PC-3 (cell line): ENCODE data around the gene MGAT4A. TPM values are rescaled to one million over a fixed set of nuclear protein-coding genes. Genes with fewer than 3 reads are reported as not detected.
A peak's percentile ranks its signal among the peaks of the same experiment; 100 is the strongest.

Experiments
- ATAC-seq: fragments of 200-7000 bp; cut with Tn5 transposase; 2 replicates; pipeline ENCODE4 v1.9.1; 2020; ENCODE audit warnings: mild to moderate bottlenecking, moderate library complexity
- BruUV-seq: library from RNA; stranded (reverse); fragments of 400-500 nt; replicated peaks from 2 replicates; lab custom pipeline; 2021; lab: Mats Ljungman, UMichigan
- CTCF ChIA-PET: fragments of 300-600 bp; sonication (Branson Sonifier 250); formaldehyde crosslinking; loops from one replicate; lab custom pipeline; 2022; ENCODE audit warnings: antibody characterized with exemption; lab: Charles Lee
- POLR2A ChIA-PET: fragments of 300-600 bp; sonication (Branson Sonifier 250); formaldehyde crosslinking; loops from one replicate; lab custom pipeline; 2022; ENCODE audit warnings: antibody characterized with exemption; ENCODE audit not compliant: unreplicated experiment; lab: Charles Lee
- DNase-seq: peaks from one replicate; pipeline ENCODE4 v3.0.0-alpha.2; 2015
- H2AFZ ChIP-seq: fragments of 300-600 bp; sonication (generic); 2 replicates; pipeline ENCODE4 v1.6.0; 2016; ENCODE audit warnings: antibody characterized with exemption, low read length
- H3F3A ChIP-seq: fragments of 300-600 bp; sonication (generic); one replicate; pipeline ENCODE4 v1.6.0; 2017; ENCODE audit warnings: antibody characterized with exemption, low read length, control low read depth, mild to moderate bottlenecking; ENCODE audit not compliant: unreplicated experiment
- H3K27ac ChIP-seq: fragments of 300-600 bp; sonication (generic); 2 replicates; pipeline ENCODE4 v1.5.1; 2016; ENCODE audit warnings: mild to moderate bottlenecking, low read length
- H3K27me3 ChIP-seq: fragments of 300-600 bp; sonication (generic); 2 replicates; pipeline ENCODE4 v1.6.1; 2016; ENCODE audit warnings: low read length, mixed read lengths
- H3K36me3 ChIP-seq: fragments of 300-600 bp; sonication (generic); 2 replicates; pipeline ENCODE4 v1.6.1; 2016; ENCODE audit warnings: low read depth, mixed run types, low read length, mixed read lengths
- H3K4me1 ChIP-seq: fragments of 300-600 bp; sonication (generic); 2 replicates; pipeline ENCODE4 v1.5.1; 2016; ENCODE audit warnings: low read length; ENCODE audit not compliant: insufficient read depth
- H3K4me2 ChIP-seq: fragments of 300-600 bp; sonication (generic); 2 replicates; pipeline ENCODE4 v1.6.0; 2016; ENCODE audit warnings: low read length
- H3K4me3 ChIP-seq: fragments of 300-600 bp; sonication (generic); 2 replicates; pipeline ENCODE4 v1.5.1; 2016; ENCODE audit warnings: mild to moderate bottlenecking, low read length, mixed read lengths
- H3K79me2 ChIP-seq: fragments of 300-600 bp; sonication (generic); 2 replicates; pipeline ENCODE4 v1.6.1; 2017; ENCODE audit warnings: low read length, mixed read lengths
- H3K9ac ChIP-seq: fragments of 300-600 bp; sonication (generic); 2 replicates; pipeline ENCODE4 v1.6.0; 2016; ENCODE audit warnings: mild to moderate bottlenecking, low read length
- H3K9me2 ChIP-seq: fragments of 300-600 bp; sonication (generic); replicated peaks from 2 replicates; pipeline ENCODE4 v1.6.1; 2016; ENCODE audit warnings: mixed run types, low read length, mixed read lengths
- H3K9me3 ChIP-seq: fragments of 300-600 bp; sonication (generic); 2 replicates; pipeline ENCODE4 v1.6.1; 2016; ENCODE audit warnings: low read length, mixed read lengths
- H4K20me1 ChIP-seq: fragments of 300-600 bp; sonication (generic); 2 replicates; pipeline ENCODE4 v1.6.1; 2016; ENCODE audit warnings: low read length, mixed read lengths
- EZH2 ChIP-seq: fragments of 300-600 bp; sonication (generic); IDR thresholded peaks from one replicate; pipeline ENCODE4 v1.6.1; 2017; ENCODE audit warnings: antibody characterized with exemption, mild to moderate bottlenecking, low read length; ENCODE audit not compliant: unreplicated experiment
- EZH2phosphoT487 ChIP-seq: fragments of 300-600 bp; sonication (generic); IDR thresholded peaks from 2 replicates; pipeline ENCODE4 v1.6.1; 2018; ENCODE audit warnings: mild to moderate bottlenecking, antibody characterized with exemption, low read length, borderline replicate concordance
- intact Hi-C: fragments of 100-400 bp; cut with micrococcal nuclease; formaldehyde crosslinking; loops from 2 replicates; pipeline ENCODE4 v1.9.0; 2023
- total RNA-seq: library from RNA; depleted of rRNA; stranded (reverse); fragments of >200 nt; gene quantifications from 2 replicates; pipeline ENCODE4 v1.2.3, GENCODE V29; 2014
- TF ChIP-seq, protein P1 (sequence below): fragments of 300-600 bp; sonication (generic); conservative IDR thresholded peaks from 2 replicates; pipeline ENCODE4 v1.5.1; 2017; ENCODE audit warnings: antibody characterized with exemption, low read depth, mild to moderate bottlenecking, low read length

Gene MGAT4A
- total RNA-seq, 1 experiment from 2014 or later, result 6.1 TPM

DNA sequence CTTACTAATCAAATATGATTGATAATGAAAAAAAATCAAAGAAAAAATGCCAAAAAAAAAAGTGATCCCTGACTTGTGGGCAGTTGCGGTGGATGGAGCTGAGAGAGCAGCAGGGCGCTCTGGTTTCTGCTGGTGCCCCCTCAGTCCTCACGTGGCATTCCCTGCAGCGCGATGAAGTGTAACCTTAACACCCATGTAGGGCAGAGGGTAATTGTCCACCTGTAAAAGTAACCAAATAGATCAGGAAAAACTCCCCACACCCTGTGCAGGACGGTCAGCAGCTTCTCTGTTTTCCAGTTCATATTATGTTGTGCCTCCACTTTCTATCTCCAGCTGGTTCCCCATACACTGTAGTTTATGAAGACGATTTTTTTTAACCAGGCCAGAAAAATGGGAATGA, 147.7 kb downstream of the MGAT4A start:
- CTCF ChIA-PET, result interaction anchor here (0.6 kb wide), 1 partner anchor 170 kb away, joined by 3 read pairs; no protein-coding TSS in a partner anchor
- Histone ChIP-seq H3K9ac (no peak overlapping the region), H3K27ac (no peak overlapping the region), H3F3A (no peaks in the 10 kb centered on the region), H3K79me2 (no peaks in the 10 kb centered on the region), H3K27me3 (no peaks in the 10 kb centered on the region), H3K4me2 (no peak overlapping the region), H2AFZ (no peak overlapping the region), H4K20me1 (no peaks in the 10 kb centered on the region), H3K9me2 (no peaks in the 10 kb centered on the region), H3K9me3 (no peaks in the 10 kb centered on the region), H3K4me1 (no peaks in the 10 kb centered on the region), H3K36me3 (peaks cover 2% of the 10 kb centered on the region; the same call in 1 of the 2 replicates), H3K4me3 (no peak overlapping the region)
- no TSS peak for BruUV-seq
- intact Hi-C loops, result no loop called here
- ATAC-seq (no peak), DNase-seq (no peak)
- TF ChIP-seq EZH2phosphoT487, result no peak
- TF ChIP-seq, protein P1, sequence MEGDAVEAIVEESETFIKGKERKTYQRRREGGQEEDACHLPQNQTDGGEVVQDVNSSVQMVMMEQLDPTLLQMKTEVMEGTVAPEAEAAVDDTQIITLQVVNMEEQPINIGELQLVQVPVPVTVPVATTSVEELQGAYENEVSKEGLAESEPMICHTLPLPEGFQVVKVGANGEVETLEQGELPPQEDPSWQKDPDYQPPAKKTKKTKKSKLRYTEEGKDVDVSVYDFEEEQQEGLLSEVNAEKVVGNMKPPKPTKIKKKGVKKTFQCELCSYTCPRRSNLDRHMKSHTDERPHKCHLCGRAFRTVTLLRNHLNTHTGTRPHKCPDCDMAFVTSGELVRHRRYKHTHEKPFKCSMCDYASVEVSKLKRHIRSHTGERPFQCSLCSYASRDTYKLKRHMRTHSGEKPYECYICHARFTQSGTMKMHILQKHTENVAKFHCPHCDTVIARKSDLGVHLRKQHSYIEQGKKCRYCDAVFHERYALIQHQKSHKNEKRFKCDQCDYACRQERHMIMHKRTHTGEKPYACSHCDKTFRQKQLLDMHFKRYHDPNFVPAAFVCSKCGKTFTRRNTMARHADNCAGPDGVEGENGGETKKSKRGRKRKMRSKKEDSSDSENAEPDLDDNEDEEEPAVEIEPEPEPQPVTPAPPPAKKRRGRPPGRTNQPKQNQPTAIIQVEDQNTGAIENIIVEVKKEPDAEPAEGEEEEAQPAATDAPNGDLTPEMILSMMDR, result no peak
- TF ChIP-seq EZH2, result no peak
- POLR2A ChIA-PET, result interaction anchor here (0.7 kb wide), 1 partner anchor 830 kb away, joined by 4 read pairs; no protein-coding TSS in a partner anchor

DNA sequence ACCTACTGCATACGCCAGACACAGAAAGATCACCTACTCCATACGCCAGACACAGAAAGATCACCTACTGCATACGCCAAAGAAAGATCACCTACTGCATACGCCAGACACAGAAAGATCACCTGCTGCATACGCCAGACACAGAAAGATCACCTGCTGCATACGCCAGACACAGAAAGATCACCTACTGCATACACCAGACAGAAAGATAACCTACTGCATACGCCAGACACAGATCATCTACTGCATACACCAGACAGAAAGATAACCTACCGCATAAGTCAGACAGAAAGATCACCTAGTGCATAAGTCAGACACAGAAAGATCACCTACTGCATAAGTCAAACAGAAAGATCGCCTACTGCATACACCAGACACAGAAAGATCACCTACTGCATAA, 148.4 kb downstream of the MGAT4A start:
- Histone ChIP-seq H3F3A (no peaks in the 10 kb centered on the region), H2AFZ (no peak overlapping the region), H3K27me3 (no peaks in the 10 kb centered on the region), H4K20me1 (no peaks in the 10 kb centered on the region), H3K9ac (no peak overlapping the region), H3K9me3 (no peaks in the 10 kb centered on the region), H3K4me3 (no peak overlapping the region), H3K36me3 (peaks cover 2% of the 10 kb centered on the region; the same call in 1 of the 2 replicates), H3K9me2 (no peaks in the 10 kb centered on the region), H3K79me2 (no peaks in the 10 kb centered on the region), H3K4me1 (no peaks in the 10 kb centered on the region), H3K27ac (no peak overlapping the region), H3K4me2 (no peak overlapping the region)
- no TSS peak for BruUV-seq
- DNase-seq, result no peak
- ATAC-seq, result no peak
- intact Hi-C loops, result no loop called here
- TF ChIP-seq EZH2phosphoT487, result no peak
- TF ChIP-seq, protein P1, result no peak
- no peak for TF ChIP-seq EZH2
- ChIA-PET POLR2A (no interaction called here), CTCF (no interaction called here)

DNA sequence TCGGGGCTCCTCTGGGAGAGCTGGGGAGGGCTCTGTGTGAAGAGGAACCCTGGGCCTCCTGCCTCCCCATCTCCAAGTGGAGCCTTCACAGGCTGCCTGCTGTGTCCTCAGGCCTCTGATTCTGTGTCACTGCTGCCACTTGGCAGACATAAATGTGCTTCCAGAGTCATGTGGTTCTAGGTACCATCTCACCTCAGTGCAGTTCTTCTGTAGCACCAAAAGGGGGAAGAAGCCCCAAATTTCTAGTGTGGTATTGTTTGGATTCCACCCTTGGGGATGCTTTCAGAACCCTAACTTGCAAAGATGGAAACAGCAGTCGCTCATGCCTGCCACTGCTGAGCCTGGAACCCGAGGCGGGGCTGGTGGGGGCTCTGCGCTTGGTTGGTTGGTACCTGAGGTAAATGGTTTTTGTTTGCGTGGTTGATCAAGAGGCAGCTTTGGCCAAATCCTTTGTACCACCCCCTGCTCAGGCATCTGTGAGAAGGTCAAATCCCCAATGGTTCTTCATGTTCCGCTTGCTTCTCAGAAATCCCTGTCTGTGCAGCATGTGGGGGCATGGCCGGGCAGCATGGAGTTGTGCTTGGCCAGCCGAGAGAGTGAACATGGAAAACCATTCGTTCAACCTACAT, 150.2 kb downstream of the MGAT4A start:
- H3K9ac ChIP-seq, result no peak overlapping the region
- ATAC-seq, result no peak
- H4K20me1 ChIP-seq, result no peaks in the 10 kb centered on the region
- no TSS peak for BruUV-seq
- intact Hi-C loops, result no loop called here
- no peaks in the 10 kb centered on the region for H3F3A ChIP-seq
- no peaks in the 10 kb centered on the region for H3K79me2 ChIP-seq
- H3K36me3 ChIP-seq, result no peaks in the 10 kb centered on the region; the same call in 1 of the 2 replicates
- no peak for TF ChIP-seq EZH2
- TF ChIP-seq, protein P1, result 0 out of 2 replicates have a peak, but pooled peaks have one; percentile 20
- H3K27ac ChIP-seq, result no peak overlapping the region
- H3K4me2 ChIP-seq, result no peak overlapping the region
- no peak for DNase-seq
- no peak overlapping the region for H3K4me3 ChIP-seq
- CTCF ChIA-PET, result no interaction called here
- H3K9me3 ChIP-seq, result no peaks in the 10 kb centered on the region
- no peaks in the 10 kb centered on the region for H3K4me1 ChIP-seq
- H2AFZ ChIP-seq, result no peak overlapping the region
- POLR2A ChIA-PET, result no interaction called here
- H3K27me3 ChIP-seq, result no peaks in the 10 kb centered on the region
- no peaks in the 10 kb centered on the region for H3K9me2 ChIP-seq
